HG03095 (cell line): ENCODE results near the gene TTC33.

Experiments used
- ATAC-seq: cut with Tn5 transposase; IDR thresholded peaks from one replicate; pipeline ENCODE4 v1.9.1; 2021; ENCODE audit warnings: moderate library complexity; ENCODE audit not compliant: unreplicated experiment

TTC33 gene

DNA sequence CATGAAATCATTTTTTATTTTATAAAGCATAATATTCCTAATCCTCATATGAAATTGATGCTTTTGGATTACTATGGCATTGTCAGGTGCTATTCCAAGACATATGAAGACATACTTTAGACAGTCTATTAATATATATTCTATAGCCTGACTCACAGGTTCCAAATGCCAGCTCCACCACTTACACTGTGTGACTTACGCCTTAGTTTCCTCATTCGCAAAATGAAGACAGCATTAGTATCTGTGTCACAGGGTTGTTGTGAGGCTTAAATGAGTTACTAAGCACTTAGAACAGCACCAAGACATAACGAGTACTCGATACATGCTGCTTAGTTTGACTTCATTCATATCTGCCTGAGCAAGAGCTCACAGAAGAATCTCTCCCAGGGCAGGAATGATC lies 208.2 kb downstream of the TTC33 start:
- no peak for ATAC-seq

DNA sequence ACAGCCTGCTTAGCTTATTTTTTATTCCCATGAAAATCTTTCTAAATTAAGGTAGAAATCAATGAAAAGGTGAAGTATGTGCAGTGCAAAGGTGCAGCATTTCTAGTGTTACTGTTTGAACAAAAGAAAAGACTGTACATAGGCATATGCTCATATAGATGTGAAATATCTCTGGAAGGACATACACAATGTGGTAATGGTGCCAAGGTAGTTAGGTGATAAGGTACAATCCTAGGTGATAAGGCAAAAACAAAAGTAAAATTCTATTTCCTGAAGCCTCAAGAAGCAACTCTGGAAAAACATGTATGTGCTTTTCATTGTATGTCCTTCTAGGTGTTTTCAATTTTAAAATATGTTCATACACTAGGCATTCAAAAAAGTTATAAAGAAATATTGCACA lies 215.5 kb downstream of the TTC33 start:
- ATAC-seq = no peak

DNA sequence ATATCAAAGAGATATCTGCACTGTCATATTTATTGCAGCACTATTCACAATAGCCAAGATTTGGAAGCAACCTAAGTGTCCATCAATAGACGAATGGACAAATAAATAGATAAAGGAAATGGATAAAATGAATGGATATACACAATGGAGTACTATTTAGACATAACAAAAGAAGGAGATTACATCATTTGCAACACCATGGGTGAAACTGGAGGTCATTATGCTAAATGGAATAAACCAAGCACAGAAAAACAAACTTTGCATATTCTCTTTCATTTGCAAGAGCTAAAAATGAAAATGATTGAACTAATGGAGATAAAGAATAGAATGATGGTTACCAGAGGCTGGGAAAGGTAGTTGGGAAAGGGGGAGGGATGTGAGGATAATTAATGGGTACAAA lies 231.1 kb downstream of the TTC33 start:
- ATAC-seq = no peak

DNA sequence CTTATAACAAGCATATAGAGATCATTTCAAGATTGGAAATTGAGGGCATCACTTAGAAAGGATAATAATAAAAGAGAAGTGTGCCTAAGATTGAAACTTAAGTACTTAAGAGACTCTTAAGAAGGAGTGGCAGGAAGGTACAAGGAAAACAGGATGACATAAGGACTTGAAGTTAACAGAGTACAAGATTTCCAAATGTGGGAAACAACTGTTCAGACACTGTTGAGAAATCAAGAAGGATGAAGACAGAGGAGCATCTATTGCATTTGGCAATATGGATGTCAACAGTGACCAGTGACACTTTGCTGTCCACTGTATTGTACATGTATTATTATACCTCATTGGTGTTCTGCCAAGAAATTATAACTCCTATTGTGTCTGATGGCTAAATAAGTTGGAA lies 233.8 kb downstream of the TTC33 start:
- ATAC-seq = no peak

DNA sequence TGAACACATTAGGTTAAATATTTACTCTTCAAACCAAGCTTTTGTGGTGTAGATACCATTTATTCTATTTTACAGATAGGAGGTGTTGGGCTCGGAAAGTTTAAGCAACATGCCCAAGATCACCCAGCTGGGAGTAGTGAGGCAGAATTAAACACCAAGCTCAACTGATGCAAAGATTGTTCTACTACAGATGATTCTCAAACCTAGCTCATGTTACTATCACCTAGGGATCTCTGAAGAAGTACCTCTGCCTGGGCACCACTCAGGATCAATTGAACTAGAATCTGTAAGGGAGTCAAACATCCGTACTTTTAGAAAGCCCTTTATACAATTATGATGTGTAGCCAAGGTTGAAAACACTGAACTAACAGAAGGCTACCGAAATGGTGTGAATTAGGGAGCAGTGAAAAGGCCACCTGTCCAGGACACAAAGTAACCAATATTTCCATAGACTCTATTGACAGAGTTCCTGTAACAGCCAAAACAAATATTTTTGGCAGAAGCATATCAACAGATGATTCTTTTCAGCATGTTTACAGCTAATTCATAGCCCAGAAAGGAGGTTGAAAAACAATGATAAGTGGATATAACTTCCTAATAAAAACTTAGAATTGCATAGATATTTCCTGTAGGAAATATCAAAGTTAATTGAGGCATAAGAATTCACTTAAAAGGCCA lies 234.5 kb downstream of the TTC33 start:
- ATAC-seq = no peak

DNA sequence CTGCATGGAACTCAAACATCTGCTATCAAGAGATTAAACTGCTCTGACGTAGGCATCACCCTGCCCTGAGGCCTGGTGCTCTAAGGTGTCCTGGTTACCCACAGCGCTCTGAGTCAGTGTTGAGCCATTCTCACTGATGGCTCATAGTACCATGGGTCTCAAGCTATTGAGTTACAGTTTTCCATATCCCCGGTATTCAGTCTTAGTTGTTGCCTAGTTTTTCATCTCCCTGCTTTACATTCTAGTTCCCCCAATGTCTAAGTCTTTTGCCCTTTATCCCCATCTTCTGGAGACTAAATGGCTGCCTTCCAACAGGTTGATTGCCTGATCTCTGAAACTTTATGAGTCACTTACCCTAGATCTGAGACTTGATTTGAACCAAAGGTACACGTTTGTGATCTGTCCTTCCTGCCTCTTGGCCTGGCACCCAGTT lies 237.3 kb downstream of the TTC33 start:
- no peak for ATAC-seq

DNA sequence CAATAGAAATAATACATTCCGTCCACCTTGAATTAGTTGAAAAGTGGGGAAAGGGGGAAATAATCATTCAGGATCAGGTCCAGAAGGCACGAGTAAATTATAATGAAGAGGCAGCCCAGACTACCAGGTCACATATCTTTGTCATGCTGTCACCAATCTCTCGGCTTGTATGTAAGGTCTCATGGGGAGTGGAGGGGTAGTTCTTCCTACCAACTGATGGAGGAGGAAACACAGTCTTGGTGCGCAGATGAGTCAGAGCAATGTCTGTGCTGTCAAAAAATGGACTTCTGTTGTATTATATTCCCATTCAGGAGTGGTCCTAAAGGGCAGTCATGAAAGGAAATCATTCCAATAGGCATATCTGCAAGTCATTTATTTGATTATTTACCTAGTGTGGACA lies 240.3 kb downstream of the TTC33 start:
- ATAC-seq = no peak

DNA sequence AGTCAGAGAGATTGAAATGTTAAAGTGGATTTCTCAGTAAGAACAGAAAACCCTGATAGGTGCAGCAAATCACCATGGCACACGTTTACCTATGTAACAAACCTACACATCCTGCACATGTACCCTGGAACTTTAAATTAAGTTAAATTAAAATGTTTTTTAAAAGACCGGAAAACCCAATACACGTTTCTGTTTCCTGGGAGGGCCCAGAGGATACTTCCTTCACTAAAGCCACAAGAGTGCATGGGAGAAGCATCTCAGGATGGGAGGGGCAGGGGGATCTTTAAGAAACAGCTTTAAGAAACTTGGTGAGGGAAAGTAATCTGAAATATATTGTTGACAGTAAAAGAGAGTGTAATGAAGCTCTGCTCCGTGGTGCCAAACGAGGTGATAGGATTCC lies 240.8 kb downstream of the TTC33 start:
- ATAC-seq = no peak

DNA sequence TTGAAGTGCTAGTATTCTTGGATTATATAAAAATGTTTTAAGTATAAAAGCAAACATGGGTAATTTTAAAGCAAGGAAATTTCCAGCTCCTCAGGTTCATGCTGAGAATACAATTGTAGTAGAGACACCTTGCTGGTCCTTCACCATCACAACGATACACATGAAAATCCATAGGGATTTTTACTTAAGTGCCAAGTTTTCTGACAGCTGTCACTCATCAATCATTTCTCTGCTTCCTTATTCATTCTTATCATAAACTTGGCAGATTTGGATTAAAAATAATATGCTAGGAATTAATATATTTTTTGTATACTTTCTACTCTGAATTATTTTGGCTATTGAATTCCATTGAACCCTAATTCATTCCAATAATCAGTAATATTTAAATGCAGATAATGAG lies 244.0 kb downstream of the TTC33 start:
- ATAC-seq = no peak

DNA sequence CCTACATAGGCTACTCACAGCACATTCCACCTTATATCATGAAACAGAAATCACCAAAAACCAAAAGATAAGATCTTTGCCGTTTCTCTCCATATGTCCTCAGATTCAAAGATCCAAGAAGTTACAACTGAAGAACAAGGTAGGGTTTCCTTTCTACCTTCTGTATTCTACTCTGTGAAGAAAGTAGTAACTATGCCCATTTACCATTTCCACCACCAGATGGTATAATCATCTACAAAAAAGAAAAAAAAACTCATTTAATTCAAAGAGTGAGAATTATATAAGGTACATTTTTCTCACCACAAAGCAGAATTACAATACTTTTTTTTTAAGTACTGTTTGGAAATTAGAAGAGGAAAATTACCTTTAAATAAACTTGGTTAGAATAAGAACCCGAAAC lies 248.7 kb downstream of the TTC33 start:
- ATAC-seq = no peak

DNA sequence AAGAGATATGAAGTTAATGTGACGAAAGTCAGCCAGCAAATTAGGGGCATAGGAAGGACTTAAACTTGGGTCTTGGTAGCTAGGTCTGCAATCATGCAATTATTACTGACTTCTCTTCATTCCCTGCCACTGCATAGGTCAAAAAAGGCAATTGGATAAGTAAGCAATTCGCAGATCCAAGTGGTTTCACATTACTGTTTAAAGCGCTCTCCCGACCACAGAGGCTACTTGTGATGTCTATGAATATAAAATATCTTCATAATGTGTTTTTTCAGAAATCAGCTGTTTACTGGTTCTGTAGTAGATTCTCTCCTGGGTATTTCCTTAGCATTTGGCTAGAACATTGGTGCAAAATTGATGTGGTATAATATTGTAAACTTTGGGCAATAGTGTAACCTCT lies 250.7 kb downstream of the TTC33 start:
- ATAC-seq = no peak

DNA sequence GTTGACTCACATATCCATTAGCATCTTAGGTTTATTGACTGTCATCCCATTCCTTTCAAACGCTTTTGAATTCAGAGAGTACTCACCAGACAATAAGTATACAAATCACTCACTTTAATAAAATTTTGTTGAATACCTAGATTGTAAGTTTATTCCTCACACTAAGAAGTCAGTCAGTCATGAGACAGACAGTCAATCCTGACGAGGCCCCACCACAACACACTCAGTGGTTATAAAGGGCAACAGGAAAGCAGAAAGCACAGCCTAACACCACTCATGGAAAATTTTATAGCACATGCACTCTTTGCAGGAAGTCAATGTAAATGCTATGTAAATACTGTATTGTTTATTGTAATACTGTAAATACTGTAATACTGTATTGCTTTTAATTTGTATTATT lies 252.3 kb downstream of the TTC33 start:
- ATAC-seq = no peak

DNA sequence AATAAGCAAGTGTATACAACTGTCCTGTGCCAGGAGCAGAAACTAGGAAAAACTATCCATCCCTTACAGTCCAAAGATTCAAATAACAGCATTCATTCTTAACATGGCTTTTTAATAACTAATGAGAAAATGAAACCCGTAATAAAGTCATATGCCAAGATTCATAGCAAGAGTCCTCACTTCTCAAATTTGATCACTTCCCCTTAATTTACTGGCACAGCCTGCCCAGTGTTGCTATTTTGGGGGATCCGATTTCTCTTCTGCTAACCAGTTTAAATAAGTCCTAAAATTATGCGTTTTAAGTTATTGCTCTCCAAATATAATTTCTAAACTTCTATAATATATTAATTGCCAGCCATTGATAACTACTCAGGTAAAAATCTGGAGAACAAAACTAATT lies 253.0 kb downstream of the TTC33 start:
- no peak for ATAC-seq

DNA sequence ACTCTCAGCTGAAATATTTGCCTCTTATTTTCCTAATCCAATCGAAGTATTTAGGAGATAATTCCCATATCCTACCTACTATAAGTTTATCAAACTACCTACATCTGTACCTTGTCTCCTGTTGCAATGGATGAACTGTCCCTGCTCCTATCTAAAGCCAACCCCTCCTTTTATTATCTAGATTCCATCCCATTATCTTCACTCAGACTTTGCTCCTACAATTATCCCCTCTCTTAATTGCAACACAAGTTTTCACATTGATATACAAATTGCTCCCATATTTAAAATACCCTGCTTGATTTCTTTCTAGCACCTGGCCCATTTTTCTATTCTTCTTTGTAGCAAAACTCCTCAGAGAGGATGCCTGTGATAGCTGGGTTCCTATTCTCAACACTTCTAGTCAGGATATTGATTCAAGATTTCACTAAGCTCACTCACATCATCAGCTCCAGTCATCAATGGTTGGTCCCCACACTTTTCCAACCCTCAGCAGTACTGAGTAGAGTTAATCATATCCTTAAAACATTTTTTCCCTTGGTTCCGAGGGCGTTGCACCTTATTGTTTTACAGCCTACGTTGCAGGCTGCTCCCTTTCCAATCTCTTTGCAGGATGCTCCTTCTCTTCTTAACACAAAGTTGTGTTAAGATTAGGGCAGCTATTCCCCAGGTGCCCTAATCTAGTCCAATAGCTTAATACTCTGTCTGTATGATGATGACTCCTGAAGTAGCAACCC lies 253.9 kb downstream of the TTC33 start:
- no peak for ATAC-seq

DNA sequence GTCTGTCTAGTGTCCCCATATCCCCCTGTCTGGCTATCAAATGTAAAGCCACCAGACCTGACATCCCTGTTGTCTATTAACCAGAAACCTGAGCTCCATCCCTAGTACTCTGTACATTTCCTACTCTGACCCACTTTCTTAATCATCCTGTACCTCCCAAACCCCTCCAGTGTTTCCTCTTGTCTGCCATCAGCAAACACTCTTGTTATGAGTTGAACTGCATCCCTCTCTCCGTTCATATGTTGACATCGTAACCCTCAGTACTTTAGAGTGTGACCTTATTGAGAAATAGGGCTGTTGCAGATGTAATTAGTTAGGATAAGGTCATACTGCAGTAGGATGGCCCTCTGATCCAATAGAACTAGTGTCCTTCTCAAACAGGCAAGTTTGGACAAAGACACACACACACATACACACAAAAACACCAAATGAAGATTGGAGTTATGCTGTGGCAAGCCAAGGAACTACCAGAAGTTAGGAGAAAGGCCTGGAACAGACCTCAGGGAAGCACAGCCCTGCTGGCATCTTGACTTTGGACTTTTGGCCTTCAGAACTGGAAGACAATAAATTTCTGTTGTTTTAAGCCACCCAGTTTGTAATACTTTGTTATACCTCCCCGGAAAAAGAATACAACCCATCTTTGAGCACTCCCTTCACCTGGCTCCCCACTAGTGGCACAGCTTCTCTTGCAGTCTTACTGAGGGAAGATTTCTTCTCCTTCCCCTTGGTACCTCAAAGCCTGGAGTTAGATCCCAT lies 256.1 kb downstream of the TTC33 start:
- ATAC-seq = no peak

DNA sequence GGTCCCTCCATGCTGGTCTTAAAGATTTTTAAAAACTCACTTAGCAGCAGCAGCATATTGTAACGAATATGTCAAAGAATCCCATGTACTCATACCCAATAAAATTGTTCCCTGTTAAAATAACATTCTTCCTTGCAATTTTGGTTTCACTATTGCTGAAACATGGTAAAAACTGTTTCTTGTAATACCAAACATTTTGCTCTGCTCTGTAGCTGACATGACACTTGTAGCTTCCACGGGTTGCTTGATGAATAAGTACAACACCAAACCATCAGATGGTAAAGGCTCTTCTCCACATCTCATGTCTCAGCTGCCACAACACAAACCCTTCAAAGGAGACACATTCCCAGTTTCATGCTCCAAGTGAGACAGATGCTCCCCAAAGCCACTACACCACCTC lies 256.8 kb downstream of the TTC33 start:
- no peak for ATAC-seq

DNA sequence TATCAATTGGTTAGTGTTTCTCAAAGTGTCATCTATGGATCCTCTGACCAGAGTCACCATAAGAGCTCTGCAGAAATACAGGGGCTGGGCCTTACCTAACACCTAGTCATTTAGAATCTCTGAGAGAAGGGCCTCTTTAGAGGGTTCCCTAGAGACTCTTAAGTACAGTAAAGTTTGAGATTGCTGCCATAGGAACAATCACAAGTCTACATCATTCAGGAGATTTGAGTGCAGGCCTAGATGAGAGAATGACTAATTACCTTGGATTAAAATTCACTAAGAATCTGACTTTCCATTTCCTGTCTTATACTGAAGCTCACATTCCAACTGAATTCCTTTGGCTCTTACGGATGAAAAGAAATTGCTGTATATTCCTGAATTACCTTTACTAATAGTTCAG lies 258.2 kb downstream of the TTC33 start:
- no peak for ATAC-seq

DNA sequence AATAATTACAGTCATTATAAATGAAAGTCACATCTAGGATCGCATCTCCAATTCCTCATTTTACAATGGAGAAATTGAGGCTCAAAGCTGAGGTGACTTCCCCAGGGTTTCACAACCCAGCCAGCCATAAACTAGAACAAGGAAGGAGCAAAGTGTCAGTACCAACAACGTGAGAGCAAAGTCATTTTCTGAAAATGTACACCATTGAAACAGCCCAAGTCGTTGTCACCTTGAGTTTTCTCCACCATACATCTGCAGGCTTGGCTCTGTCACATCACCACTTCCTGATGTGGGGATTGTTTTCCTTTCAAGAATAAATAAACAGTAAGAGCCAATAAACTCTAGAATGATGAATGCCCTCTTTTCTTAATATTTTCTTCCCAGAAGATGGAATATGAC lies 260.5 kb downstream of the TTC33 start:
- no peak for ATAC-seq

DNA sequence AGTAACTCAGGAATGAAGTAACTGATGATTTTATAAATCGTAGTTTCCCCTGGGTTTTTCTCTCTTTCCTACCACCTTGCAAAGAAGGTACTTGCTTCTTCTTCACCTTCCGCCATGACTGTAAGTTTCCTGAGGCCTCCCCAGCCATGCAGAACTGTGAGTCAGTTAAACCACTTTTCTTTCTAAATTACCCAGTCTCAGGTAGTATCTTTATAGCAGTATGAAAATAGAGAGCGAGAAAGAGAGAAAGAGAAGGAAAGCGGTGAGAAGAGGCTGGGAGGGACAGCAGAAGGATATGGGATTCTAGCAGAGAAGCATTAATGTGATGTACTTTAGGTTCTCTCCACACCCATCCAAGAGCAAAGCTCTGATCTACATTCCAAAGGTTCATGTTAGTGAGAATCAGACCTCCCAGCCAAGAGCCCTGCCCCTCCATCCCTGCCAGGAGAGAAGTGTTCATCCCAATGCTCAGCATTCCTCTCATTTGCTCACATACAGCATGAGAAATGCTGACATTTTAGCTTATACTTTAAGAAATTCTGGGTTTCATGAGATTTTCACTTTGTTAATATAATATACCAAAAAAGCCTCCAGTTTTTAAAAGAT lies 261.0 kb downstream of the TTC33 start:
- no peak for ATAC-seq

DNA sequence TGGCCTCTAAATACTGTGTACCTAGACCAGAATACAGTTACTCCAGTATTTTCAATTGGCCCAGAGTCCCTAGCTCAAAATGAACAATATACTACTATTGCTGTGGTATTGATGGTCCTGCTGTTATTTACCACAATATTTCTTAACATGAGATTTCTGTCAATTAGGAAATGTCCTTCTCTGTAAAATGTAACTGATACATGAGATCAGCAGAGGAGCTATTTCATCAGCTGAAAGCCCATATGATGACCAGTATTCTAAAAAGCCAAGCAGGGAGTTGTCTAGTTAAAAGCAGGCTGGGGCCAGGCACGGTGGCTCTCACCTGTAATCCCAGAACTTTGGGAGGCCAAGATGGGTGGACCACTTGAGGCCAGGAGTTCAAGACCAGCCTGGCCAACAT lies 263.7 kb downstream of the TTC33 start:
- ATAC-seq = no peak

DNA sequence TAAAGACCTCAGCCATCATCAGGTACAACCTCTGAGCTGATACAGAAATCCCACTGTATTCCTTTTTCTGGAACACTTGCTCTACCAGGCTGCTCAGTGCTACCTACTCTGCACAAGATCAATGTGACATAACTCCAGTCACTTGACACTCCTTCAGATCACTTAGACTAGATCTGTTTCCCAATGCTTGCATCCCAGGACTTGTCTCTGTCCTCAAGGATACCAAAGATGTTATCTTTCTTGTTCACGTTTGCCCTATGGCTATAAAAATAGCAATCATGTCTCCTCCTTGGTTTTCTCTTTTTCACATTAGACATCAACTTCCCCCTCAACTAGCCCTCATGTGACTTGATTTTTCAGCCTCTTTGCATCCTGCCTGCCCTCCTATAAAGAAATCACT lies 264.1 kb downstream of the TTC33 start:
- ATAC-seq = no peak
